Chondrocyte (in vitro differentiated cells): Measurements from ENCODE around the gene MYL2. TPM values are rescaled to one million over a fixed set of nuclear protein-coding genes. Genes with fewer than 3 reads are reported as not detected.

Experiments
- DNase-seq: peaks from one replicate; pipeline ENCODE4 v3.0.0; 2021; ENCODE audit warnings: mixed read lengths, low spot score
- H3K27ac Mint-ChIP-seq: one replicate; pipeline ENCODE4 v1.8.0; 2021; ENCODE audit warnings: mild to moderate bottlenecking, moderate library complexity, mixed read lengths; ENCODE audit not compliant: unreplicated experiment
- H3K27me3 Mint-ChIP-seq: 2 replicates; pipeline ENCODE4 v1.8.0; 2021; ENCODE audit warnings: low read depth, mixed read lengths
- H3K36me3 Mint-ChIP-seq: 2 replicates; pipeline ENCODE4 v1.8.0; 2021; ENCODE audit warnings: low read depth, mixed read lengths
- H3K4me1 Mint-ChIP-seq: 2 replicates; pipeline ENCODE4 v1.8.0; 2021; ENCODE audit warnings: low read depth, mild to moderate bottlenecking, mixed read lengths
- H3K4me3 Mint-ChIP-seq: one replicate; pipeline ENCODE4 v1.8.0; 2021; ENCODE audit warnings: mild to moderate bottlenecking, moderate library complexity, mixed read lengths; ENCODE audit not compliant: unreplicated experiment
- H3K9me3 Mint-ChIP-seq: 2 replicates; pipeline ENCODE4 v1.8.0; 2021; ENCODE audit warnings: low read depth, mixed read lengths
- total RNA-seq: library from RNA; stranded (reverse); gene quantifications from 3 replicates; pipeline ENCODE4 v1.2.1, GENCODE V29; 2021
- TF ChIP-seq, protein P1 (sequence below): fragments of 200-600 bp; sonication (generic); IDR thresholded peaks from 2 replicates; pipeline ENCODE4 v1.5.0; 2021; ENCODE audit warnings: antibody characterized with exemption, mild to moderate bottlenecking, moderate library complexity

Gene MYL2
- total RNA-seq, 1 donor from 2014 or later: not detected

DNA sequence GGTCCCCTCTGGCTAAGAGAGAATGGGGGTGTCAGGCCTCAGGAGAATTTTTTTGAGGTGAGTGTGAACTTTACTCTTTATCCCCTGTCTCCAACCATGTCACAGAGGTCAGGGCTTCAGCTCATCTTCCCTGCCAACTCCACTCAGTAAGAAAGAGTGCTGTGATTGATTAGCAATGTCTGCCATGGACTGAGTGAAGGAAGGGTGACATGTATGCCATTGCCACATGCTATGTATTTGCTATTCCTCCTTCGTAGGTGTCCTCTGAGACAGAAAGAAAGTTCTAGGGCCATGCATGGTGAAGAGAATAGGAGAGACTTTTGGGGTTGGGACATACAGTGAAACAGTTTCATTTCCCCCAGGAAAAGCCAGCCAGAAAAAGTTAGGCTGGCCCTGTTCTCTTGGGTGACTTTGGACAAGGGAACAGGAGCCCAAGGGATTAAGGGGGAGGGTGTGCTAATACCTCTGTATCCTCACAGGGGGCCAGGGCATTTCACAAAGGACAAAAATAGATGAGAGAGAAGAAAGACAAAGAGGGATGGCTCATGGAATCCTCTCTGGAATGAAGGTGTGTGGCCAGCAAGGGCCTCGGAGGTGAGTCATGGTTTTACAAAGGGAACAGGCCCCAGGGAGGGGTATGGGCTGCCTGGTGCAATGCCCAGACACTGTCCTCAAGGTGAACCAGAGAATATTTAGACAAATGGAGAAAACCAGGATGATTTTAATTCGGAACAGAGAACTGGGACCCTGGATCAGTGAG, 13.9 kb upstream of the MYL2 start:
- TF ChIP-seq, protein P1, sequence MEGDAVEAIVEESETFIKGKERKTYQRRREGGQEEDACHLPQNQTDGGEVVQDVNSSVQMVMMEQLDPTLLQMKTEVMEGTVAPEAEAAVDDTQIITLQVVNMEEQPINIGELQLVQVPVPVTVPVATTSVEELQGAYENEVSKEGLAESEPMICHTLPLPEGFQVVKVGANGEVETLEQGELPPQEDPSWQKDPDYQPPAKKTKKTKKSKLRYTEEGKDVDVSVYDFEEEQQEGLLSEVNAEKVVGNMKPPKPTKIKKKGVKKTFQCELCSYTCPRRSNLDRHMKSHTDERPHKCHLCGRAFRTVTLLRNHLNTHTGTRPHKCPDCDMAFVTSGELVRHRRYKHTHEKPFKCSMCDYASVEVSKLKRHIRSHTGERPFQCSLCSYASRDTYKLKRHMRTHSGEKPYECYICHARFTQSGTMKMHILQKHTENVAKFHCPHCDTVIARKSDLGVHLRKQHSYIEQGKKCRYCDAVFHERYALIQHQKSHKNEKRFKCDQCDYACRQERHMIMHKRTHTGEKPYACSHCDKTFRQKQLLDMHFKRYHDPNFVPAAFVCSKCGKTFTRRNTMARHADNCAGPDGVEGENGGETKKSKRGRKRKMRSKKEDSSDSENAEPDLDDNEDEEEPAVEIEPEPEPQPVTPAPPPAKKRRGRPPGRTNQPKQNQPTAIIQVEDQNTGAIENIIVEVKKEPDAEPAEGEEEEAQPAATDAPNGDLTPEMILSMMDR: no peak
- no peaks in the 10 kb centered on the region for H3K36me3 Mint-ChIP-seq
- H3K4me1 Mint-ChIP-seq: peaks cover 6% of the 10 kb centered on the region
- peaks cover 34% of the 10 kb centered on the region for H3K27me3 Mint-ChIP-seq
- no peaks in the 10 kb centered on the region for H3K9me3 Mint-ChIP-seq
- no peak overlapping the region for H3K4me3 Mint-ChIP-seq
- DNase-seq: no peak
- H3K27ac Mint-ChIP-seq: no peak overlapping the region

DNA sequence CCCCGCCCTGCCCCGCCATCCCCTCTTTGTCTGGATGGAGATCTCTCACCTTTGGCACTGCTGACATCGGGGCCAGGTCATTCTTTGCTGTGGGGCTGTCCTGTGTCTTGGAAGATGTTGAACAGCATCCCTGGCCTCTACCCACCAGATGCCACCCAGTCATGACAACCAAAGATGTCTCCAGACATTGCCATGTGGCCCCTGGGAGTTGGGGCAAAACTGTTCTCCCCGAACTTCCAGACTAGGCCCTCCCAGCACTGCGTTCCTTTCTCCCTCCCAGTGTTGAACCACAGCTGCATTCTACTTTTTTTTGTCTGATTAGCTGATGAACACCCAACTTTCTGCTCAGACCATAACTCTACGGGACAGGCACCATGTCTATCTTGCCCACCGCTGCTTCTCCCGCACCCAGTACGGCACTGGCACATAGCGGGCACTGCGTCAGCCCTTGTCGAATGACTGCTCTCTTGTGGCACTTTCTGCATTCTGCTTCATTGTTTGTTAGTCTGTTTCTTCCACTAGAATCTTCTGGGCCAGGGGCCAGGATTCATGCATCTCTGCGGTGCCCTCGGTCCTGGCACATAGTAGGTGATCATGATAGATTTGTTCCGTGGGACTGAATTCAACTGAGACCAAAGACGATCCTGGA, 13.1 kb upstream of the MYL2 start:
- DNase-seq: no peak
- Mint-ChIP-seq H3K4me3 (no peak overlapping the region), H3K9me3 (no peaks in the 10 kb centered on the region)

DNA sequence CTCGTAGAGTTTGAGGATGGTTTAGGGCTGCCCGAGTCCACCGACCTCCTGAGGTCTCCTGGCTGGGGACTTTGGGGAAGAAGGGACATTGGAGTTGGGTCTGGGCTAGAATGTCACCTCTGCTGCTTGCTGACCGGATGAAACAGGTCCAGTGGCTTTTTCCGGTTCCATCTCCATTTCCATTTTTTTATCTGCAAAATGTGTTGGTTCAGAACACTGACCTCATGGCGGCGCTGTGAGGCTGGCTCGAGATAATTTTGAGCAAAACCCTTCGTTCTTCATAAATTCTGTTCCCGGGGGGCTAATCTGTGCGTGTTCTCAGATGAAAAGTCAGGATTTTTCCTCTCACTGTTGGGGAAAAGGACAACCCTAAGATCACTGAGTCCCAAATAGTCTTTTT, 11.7 kb upstream of the MYL2 start:
- no peak for DNase-seq
- H3K4me3 Mint-ChIP-seq: no peak overlapping the region
- H3K27me3 Mint-ChIP-seq: peaks cover 30% of the 10 kb centered on the region
- TF ChIP-seq, protein P1: peak; percentile 69
- no peaks in the 10 kb centered on the region for H3K36me3 Mint-ChIP-seq
- H3K27ac Mint-ChIP-seq: no peak overlapping the region
- H3K9me3 Mint-ChIP-seq: no peaks in the 10 kb centered on the region
- peaks cover 2% of the 10 kb centered on the region for H3K4me1 Mint-ChIP-seq

More for the DNA sequence above, 13.1 kb upstream of the MYL2 start:
- Mint-ChIP-seq H3K27me3 (peaks cover 31% of the 10 kb centered on the region), H3K4me1 (peaks cover 6% of the 10 kb centered on the region), H3K27ac (no peak overlapping the region), H3K36me3 (no peaks in the 10 kb centered on the region)
- TF ChIP-seq, protein P1: no peak

GRCh38 chr12:110931315-110931728, 10.9 kb upstream of the MYL2 start:
- Mint-ChIP-seq H3K4me3 (no peak overlapping the region), H3K9me3 (no peaks in the 10 kb centered on the region), H3K27me3 (peaks cover 27% of the 10 kb centered on the region), H3K36me3 (no peaks in the 10 kb centered on the region), H3K4me1 (no peaks in the 10 kb centered on the region), H3K27ac (no peak overlapping the region)
- no peak for DNase-seq
- TF ChIP-seq, protein P1: no peak

- DNase-seq: no peak
- TF ChIP-seq, protein P1: no peak
- Mint-ChIP-seq H3K27ac (no peak overlapping the region), H3K27me3 (peaks cover 27% of the 10 kb centered on the region), H3K36me3 (no peaks in the 10 kb centered on the region), H3K4me3 (no peak overlapping the region), H3K4me1 (no peaks in the 10 kb centered on the region), H3K9me3 (no peaks in the 10 kb centered on the region)
Measured at GRCh38 chr12:110930348-110931314, 10.3 kb upstream of the MYL2 start.
